Stimulated activated CD8-positive, alpha-beta memory T cell treated with anti-CD3 and anti-CD28 coated beads, Interleukin-15, amount 100 ng/mL, for 1 hour (primary cell): Measurements from ENCODE around the gene UNC13B.

Experiments used
- DNase-seq: peaks from one replicate; pipeline ENCODE4 v3.0.0-alpha.2; 2020; ENCODE audit warnings: low read depth

UNC13B gene

DNA sequence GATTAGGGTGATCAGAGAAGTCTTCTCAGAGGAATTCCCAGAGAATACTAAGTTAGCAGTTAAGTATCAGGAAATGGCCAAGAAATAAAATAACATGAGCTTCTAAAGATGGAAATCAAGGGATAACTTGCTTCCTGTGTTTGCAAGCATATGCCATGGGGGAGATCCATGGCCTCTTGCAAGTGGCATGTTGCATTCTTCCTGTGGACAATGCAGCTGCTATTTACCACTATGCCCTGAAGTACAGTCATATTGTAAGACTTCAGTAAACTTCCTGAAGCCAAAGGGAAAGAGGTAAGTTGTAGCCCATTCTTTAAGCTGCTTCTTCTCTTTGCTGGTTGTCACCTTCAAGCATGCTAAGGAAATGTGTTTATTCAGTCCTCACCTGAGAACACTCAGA is 173.4 kb downstream of the UNC13B start:
- no peak for DNase-seq

- DNase-seq = no peak
These were observed 176.3 kb downstream of the UNC13B start for GRCh38 chr9:35338086-35338485.

- no peak for DNase-seq
These were observed 176.9 kb downstream of the UNC13B start for GRCh38 chr9:35338561-35339274.

GRCh38 chr9:35340046-35340445 is 178.2 kb downstream of the UNC13B start:
- DNase-seq = no peak

GRCh38 chr9:35341021-35341420 is 179.2 kb downstream of the UNC13B start:
- DNase-seq = no peak

- DNase-seq = no peak
These were observed 179.8 kb downstream of the UNC13B start for GRCh38 chr9:35341585-35341984.

DNA sequence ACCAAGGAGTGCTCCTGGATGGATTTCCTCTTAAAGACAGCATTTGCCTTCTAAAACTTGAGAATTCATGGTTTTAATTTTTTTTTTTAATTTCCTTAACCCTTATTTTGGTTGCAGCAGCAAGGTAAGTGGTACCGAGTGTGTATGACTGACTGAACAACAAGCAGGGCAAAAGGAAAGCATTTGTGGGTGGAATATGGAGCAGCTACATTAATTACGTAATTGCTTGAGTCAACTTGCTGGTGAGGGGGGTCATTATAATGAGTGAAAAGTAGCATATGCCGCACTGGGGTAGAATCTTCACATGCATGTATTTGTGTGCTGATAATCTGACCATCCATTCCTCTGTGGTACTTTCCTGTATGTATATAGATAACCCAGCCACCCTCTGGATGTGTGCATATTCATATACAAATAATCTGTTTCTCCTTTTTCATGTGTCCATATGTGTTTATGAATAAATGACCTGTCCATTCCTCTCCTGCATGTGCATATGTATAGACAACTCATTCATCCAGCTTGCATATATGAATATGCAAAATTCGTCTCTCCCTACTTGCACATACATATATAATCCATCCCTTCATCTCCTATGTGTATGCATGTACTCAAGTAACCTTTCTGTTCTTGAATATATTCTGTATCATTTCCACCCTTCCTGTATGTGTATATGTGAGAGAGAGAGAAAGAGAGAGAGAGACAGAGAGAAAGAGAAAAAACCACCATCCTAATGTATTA is 180.6 kb downstream of the UNC13B start:
- no peak for DNase-seq

- no peak for DNase-seq
These were observed 186.3 kb downstream of the UNC13B start for GRCh38 chr9:35348109-35348508.

GRCh38 chr9:35349287-35349990 is 187.6 kb downstream of the UNC13B start:
- DNase-seq = no peak

- no peak for DNase-seq
These were observed 188.4 kb downstream of the UNC13B start for GRCh38 chr9:35350212-35350611.

DNA sequence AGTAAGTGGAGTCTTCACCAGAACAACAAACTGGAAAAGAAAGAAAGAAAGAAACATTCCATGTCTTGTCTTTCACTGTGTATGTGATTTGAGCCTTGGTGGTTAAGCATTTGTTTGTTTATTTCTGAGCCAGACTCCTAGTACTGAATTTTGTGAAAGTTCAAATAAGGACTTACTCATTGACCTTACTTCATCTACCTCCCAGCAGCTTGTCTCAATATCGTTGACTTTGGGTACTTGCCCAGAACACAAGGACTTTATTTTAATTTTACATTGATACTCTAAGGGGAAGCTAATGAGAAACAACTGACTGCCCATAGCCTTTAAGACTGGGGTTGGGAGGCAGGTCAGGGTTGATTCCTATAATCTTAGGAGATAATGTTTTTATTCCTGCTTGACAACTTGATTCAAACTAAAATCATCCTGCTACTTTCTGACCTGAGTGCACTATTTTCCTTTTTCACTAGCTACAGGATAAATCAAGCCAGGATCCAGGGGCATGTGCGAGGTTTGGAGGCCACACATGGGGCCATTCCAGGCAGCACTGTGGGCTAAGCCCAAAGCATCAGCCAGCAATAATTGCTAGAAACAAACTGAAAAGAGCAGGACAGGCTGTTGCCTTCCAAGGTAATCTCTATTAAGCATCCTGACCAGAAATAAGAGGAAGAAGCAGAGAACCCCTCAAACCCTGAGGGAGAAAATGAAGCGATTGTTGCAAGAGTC is 189.2 kb downstream of the UNC13B start:
- DNase-seq = no peak

DNA sequence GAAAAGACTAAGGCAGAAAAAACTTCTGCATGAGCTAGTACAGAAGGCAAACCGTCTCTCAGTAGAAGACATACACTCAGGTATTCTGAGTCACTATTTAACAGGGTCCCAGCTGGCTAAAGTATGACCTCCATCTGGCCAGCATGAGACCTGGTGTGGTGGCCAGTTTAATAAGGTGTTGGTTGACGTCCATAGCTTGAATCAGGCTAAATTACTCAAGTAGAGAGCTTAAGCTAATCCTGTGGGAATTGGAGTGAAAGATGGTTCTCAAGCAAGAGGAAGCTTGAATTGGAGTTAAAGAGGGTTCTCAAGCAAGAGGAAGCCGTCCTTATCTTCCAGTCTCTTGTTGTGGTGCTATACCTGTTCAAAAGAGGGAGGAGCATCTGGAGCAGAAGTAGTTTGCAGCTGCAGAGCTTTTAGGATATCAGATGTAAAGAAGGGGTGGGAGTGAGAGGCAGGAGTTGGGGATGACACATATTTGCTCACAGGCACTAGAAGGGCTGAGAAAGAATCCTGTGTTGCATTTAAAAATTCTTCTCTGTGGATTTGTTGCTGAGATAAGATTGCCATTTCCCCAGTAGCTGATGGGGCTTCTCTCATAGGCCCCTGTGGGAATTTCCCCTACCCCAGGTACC is 192.0 kb downstream of the UNC13B start:
- no peak for DNase-seq

DNA sequence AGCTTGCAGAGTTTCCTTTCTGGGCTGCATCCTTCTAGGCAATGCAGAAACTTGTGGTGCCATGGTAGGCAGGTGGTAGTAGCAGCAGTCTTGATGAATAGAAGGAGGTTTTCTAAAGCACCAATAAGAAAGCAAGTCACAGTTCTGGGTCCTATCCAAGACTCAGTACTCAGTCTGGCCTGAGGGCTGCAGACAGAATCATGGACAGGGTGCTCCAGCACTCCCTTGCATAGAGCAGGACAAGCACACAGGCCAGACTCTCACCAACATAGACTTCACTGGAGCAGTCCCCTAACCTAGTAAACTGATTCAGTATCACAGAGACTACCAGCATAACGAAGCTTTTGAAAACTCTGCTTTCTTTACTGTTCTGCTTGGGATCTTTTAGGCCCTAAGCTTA is 194.1 kb downstream of the UNC13B start:
- no peak for DNase-seq

- DNase-seq = no peak
These were observed 195.3 kb downstream of the UNC13B start for GRCh38 chr9:35357116-35357515.

GRCh38 chr9:35357826-35358225 is 196.0 kb downstream of the UNC13B start:
- no peak for DNase-seq

DNA sequence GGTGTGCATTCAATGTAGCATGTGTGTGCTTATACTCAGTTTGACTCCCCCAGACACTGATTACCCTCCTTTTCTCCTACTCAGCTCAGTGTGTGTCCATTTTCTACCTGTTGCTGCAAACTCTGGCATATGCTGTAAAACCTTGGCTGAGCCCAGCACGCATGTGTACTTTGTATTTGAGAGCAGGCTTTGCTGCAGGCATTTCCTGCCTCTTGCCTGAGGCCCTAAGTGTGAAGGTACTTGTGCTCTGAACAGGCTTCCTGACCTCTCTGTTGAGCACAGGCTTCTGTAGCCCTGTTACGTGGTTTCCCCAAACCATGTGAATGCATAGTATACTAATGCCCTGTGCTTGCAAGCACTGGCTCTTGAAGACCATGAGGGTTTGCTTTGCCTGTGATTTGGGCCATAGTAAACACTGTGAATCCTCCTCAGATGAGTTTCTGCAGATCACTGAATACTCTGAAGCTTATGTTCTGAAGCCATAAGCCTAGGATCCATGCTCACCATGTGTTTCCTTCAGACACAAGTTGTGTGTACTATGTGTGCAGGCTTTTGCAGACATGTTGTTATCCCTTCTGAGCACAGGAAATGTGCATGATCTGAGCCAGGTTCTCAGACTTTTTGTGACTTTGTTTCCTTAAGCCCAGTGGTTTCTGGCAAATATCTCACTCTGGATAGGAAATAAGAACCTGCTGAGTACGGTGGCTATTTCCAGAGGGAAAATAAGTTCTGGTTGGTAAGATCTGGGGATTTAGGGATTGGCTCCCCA is 203.2 kb downstream of the UNC13B start:
- no peak for DNase-seq

GRCh38 chr9:35366627-35367026 is 204.8 kb downstream of the UNC13B start:
- DNase-seq = no peak

GRCh38 chr9:35367451-35367850 is 205.6 kb downstream of the UNC13B start:
- no peak for DNase-seq

DNA sequence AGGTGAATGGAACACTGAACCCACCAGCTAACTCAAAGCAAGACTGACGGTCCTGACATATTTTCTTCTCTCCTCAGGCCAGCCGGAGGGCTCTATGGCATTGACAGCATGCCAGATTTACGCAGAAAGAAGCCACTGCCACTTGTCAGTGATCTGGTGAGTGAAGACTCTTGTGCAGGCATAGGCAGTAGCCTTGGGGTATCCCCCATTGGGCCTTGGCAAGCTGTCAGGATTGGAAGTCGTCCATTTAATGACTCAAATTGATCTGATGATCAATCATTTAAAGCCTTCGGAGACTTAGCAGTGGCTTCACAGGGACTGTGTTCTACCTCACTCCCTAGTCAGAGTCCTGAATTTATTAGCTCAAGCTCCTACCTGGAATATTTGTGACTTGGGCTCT is 208.4 kb downstream of the UNC13B start:
- no peak for DNase-seq

GRCh38 chr9:35374436-35374835 is 212.6 kb downstream of the UNC13B start:
- DNase-seq = no peak

DNA sequence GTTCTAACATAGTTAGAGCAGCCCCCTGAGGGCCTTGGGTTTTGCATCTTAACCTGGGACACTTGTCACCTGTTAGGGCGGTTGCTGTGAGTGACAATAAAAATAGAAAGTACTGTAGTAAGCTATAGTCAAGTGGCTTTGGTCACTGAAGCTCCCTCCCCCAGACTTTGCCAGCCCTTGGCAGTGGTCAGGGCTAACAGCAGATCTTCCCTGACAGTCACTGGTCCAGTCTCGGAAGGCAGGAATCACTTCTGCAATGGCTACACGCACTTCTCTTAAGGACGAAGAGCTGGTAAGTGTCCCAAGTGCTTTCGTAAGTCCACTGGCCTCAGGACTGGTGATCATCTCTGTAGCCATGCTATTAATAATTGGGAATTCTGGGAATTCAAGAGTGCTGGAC is 213.1 kb downstream of the UNC13B start:
- DNase-seq = no peak
